ENCODE measurements around the gene ADRB1.

The ADRB1 gene

GRCh38 chr10:114043532-114044246 is at the start of gene ADRB1:
TSS of gene ADRB1 (plus strand) at chr10:114043866. CDS start at chr10:114044133, 267 bp downstream.
- DNase-seq (ENCODE audit: low read depth) = no peak

- DNase-seq (ENCODE audit: low read depth) = no peak
Measured at GRCh38 chr10:113995201-113995600, 48.5 kb upstream of the ADRB1 start.

GRCh38 chr10:113997428-113997827 is 46.2 kb upstream of the ADRB1 start:
- DNase-seq (ENCODE audit: low read depth) = no peak

- DNase-seq (ENCODE audit: low read depth) = no peak
Measured at GRCh38 chr10:113999531-113999930, 44.1 kb upstream of the ADRB1 start.

- no peak for DNase-seq (ENCODE audit: low read depth)
Measured at GRCh38 chr10:114000457-114001010, 43.1 kb upstream of the ADRB1 start.

- DNase-seq (ENCODE audit: low read depth) = no peak
Measured at GRCh38 chr10:114002422-114002821, 41.2 kb upstream of the ADRB1 start.

- no peak for DNase-seq (ENCODE audit: low read depth)
Measured at GRCh38 chr10:114003161-114003941, 40.3 kb upstream of the ADRB1 start.

GRCh38 chr10:114009281-114009996 is 34.2 kb upstream of the ADRB1 start:
- DNase-seq (ENCODE audit: low read depth) = no peak

GRCh38 chr10:114010316-114010715 is 33.4 kb upstream of the ADRB1 start:
- DNase-seq (ENCODE audit: low read depth) = no peak

GRCh38 chr10:114012650-114013049 is 31.0 kb upstream of the ADRB1 start:
- no peak for DNase-seq (ENCODE audit: low read depth)

GRCh38 chr10:114015708-114016107 is 28.0 kb upstream of the ADRB1 start:
- DNase-seq (ENCODE audit: low read depth) = no peak

- DNase-seq (ENCODE audit: low read depth) = no peak
Measured at GRCh38 chr10:114017271-114017670, 26.4 kb upstream of the ADRB1 start.

GRCh38 chr10:114017873-114018272 is 25.8 kb upstream of the ADRB1 start:
- DNase-seq (ENCODE audit: low read depth) = no peak

GRCh38 chr10:114019226-114019625 is 24.4 kb upstream of the ADRB1 start:
- no peak for DNase-seq (ENCODE audit: low read depth)

GRCh38 chr10:114021154-114021553 is 22.5 kb upstream of the ADRB1 start:
- no peak for DNase-seq (ENCODE audit: low read depth)

GRCh38 chr10:114021717-114022680 is 21.7 kb upstream of the ADRB1 start:
- no peak for DNase-seq (ENCODE audit: low read depth)

GRCh38 chr10:114022766-114023597 is 20.7 kb upstream of the ADRB1 start:
- DNase-seq (ENCODE audit: low read depth) = no peak

GRCh38 chr10:114024876-114025610 is 18.6 kb upstream of the ADRB1 start:
- DNase-seq (ENCODE audit: low read depth) = no peak

GRCh38 chr10:114025611-114026130 is 18.0 kb upstream of the ADRB1 start:
- DNase-seq (ENCODE audit: low read depth) = no peak
